B cell (primary cell): ENCODE measurements around the gene CAPRIN1. TPM values are rescaled to one million over a fixed set of nuclear protein-coding genes. Genes with fewer than 3 reads are reported as not detected.

ENCODE experiments used
- ATAC-seq: fragments of 200-7000 bp; cut with Tn5 transposase; one replicate; pipeline ENCODE4 v1.10.0; 2021; ENCODE audit warnings: low read depth, mild to moderate bottlenecking, moderate number of reproducible peaks, moderate library complexity
- CTCF ChIA-PET: fragments of 350-600 bp; sonication (Branson Sonifier 250); formaldehyde crosslinking; loops from one replicate; lab custom pipeline; 2021; ENCODE audit warnings: antibody characterized with exemption, inconsistent platforms; lab: Charles Lee
- POLR2A ChIA-PET: fragments of 350-600 bp; sonication (Branson Sonifier 250); formaldehyde crosslinking; loops from one replicate; lab custom pipeline; 2021; ENCODE audit warnings: antibody characterized with exemption; lab: Charles Lee
- DNase-seq: peaks from one replicate; pipeline ENCODE4 v3.0.0; 2013
- H2AFZ ChIP-seq: 2 replicates; pipeline ENCODE4 v1.6.1; 2012; ENCODE audit warnings: mild to moderate bottlenecking, low read depth, low read length; ENCODE audit not compliant: insufficient read depth, poor library complexity, severe bottlenecking
- H3K27ac ChIP-seq, 2 donors: 1 replicate in 1 of 2; 2 replicates in 1 of 2; pipeline ENCODE4 v1.5.1; 2012 to 2013; ENCODE audit warnings: low read length in 2 of 2, mild to moderate bottlenecking in 2 of 2, moderate library complexity in 1 of 2
- H3K27me3 ChIP-seq, 4 experiments: fragments of 200-600 bp in 1 of 4; sonication (generic) in 1 of 4; replicated peaks in 1 of 4; 1 replicate in 2 of 4; 2 replicates in 2 of 4; pipeline versions ENCODE4 v1.6.1 to v1.7.0; 2013 to 2016; ENCODE audit warnings: low read length in 3 of 4, mild to moderate bottlenecking in 2 of 4, mixed read lengths in 1 of 4, moderate library complexity in 1 of 4; ENCODE audit not compliant: insufficient read depth in 4 of 4, control insufficient read depth in 3 of 4; ENCODE audit errors: control extremely low read depth in 1 of 4
- H3K36me3 ChIP-seq, 2 experiments: replicated peaks in 1 of 2; 1 replicate in 1 of 2; 2 replicates in 1 of 2; pipeline versions ENCODE4 v1.6.1 to v1.7.1; 2013; ENCODE audit warnings: low read length in 1 of 2; ENCODE audit not compliant: insufficient read depth in 2 of 2, control insufficient read depth in 1 of 2; ENCODE audit errors: control extremely low read depth in 1 of 2, extremely low read depth in 1 of 2
- H3K4me1 ChIP-seq, 2 donors: fragments of 200-600 bp in 1 of 2; sonication (generic) in 1 of 2; 1 replicate in 1 of 2; 2 replicates in 1 of 2; pipeline versions ENCODE4 v1.5.1 to v1.6.1; 2013 to 2017; ENCODE audit warnings: low read length in 2 of 2; ENCODE audit not compliant: control insufficient read depth in 2 of 2, insufficient read depth in 2 of 2
- H3K4me2 ChIP-seq: replicated peaks from 2 replicates; pipeline ENCODE3; 2012; ENCODE audit warnings: mild to moderate bottlenecking, low read depth, low read length; ENCODE audit not compliant: poor library complexity, severe bottlenecking
- H3K4me3 ChIP-seq, 5 experiments: fragments of 200-600 bp in 1 of 5; sonication (generic) in 1 of 5; 1 replicate in 3 of 5; 2 replicates in 2 of 5; pipeline versions ENCODE4 v1.5.1 to v1.7.0; 2011 to 2016; ENCODE audit warnings: low read length in 4 of 5, mild to moderate bottlenecking in 4 of 5, low read depth in 2 of 5, control low read depth in 1 of 5, moderate library complexity in 1 of 5; ENCODE audit not compliant: insufficient read depth in 1 of 5; ENCODE audit errors: control extremely low read depth in 1 of 5, extremely low read depth in 1 of 5
- H3K79me2 ChIP-seq: fragments of 200-600 bp; sonication (generic); one replicate; pipeline ENCODE4 v1.6.0; 2016; ENCODE audit warnings: low read length; ENCODE audit not compliant: control insufficient read depth, insufficient read depth
- H3K9ac ChIP-seq: fragments of 200-600 bp; sonication (generic); 2 replicates; pipeline ENCODE4 v1.6.1; 2017; ENCODE audit warnings: mild to moderate bottlenecking, low read length, moderate library complexity
- H3K9me3 ChIP-seq, 3 donors: one replicate each; pipeline versions ENCODE4 v1.6.1 to v1.7.1; 2013; ENCODE audit warnings: low read length in 2 of 3; ENCODE audit not compliant: control insufficient read depth in 2 of 3, insufficient read depth in 1 of 3; ENCODE audit errors: control extremely low read depth in 1 of 3
- H4K20me1 ChIP-seq: 2 replicates; pipeline ENCODE4 v1.6.0; 2012; ENCODE audit warnings: mild to moderate bottlenecking, low read length; ENCODE audit not compliant: insufficient read depth, control insufficient read depth, poor library complexity, severe bottlenecking
- H3K27ac Mint-ChIP-seq: one replicate; pipeline ENCODE4 v1.8.0; 2021; ENCODE audit warnings: mixed read lengths
- H3K27me3 Mint-ChIP-seq: one replicate; pipeline ENCODE4 v1.8.0; 2021; ENCODE audit warnings: mixed read lengths
- H3K4me1 Mint-ChIP-seq: one replicate; pipeline ENCODE4 v1.8.0; 2021; ENCODE audit warnings: mixed read lengths
- H3K4me3 Mint-ChIP-seq: one replicate; pipeline ENCODE4 v1.8.0; 2021; ENCODE audit warnings: mixed read lengths
- H3K9me3 Mint-ChIP-seq: one replicate; pipeline ENCODE4 v1.8.0; 2022; ENCODE audit warnings: mixed read lengths; ENCODE audit not compliant: insufficient read depth
- CTCF ChIP-seq: fragments of 200-600 bp; IDR thresholded peaks from one replicate; pipeline ENCODE4 v1.8.0; 2022; ENCODE audit warnings: antibody characterized with exemption, mild to moderate bottlenecking
- EZH2 ChIP-seq: IDR thresholded peaks from 2 replicates; pipeline ENCODE4 v1.6.1; 2012; ENCODE audit warnings: borderline replicate concordance, low read depth, mild to moderate bottlenecking, moderate library complexity, low read length; ENCODE audit not compliant: insufficient read depth, poor library complexity, severe bottlenecking
- WGBS: methylation state at CpG from one replicate; pipeline ENCODE4 v1.1.5; 2013; ENCODE audit warnings: missing lambda C conversion rate; ENCODE audit not compliant: insufficient coverage; 5-methylcytosine and 5-hydroxymethylcytosine counted together
- intact Hi-C: fragments of 100-400 bp; cut with micrococcal nuclease; formaldehyde crosslinking; loops from one replicate; pipeline ENCODE4 v1.10.0; 2022
- polyA plus RNA-seq: library from polyadenylated mRNA; depleted of rRNA; stranded (reverse); fragments of >200 nt; gene quantifications from 2 replicates; pipeline ENCODE4 v1.2.3, GENCODE V29; 2012
- total RNA-seq, 2 donors: library from RNA; stranded (reverse); fragments of 120-200 nt in 1 of 2; gene quantifications; 1 replicate in 1 of 2; 2 replicates in 1 of 2; pipeline versions ENCODE4 v1.2.3 to v1.2.4, GENCODE V29; 2013 to 2022

CAPRIN1 gene
- total and polyA plus RNA-seq, 2 donors (not counting 1 experiment from before 2014, with no cell fraction given) = 31.7 to 133 TPM

GRCh38 chr11:34021977-34022735 is 29.4 kb upstream of the CAPRIN1 start:
- H3K4me1 ChIP-seq = no peaks in the 10 kb centered on the region
- intact Hi-C loops = no loop called here
- H3K27ac ChIP-seq = no peak overlapping the region
- no peak overlapping the region for H3K9ac ChIP-seq
- no peaks in the 10 kb centered on the region for H4K20me1 ChIP-seq
- H3K4me3 Mint-ChIP-seq = no peak overlapping the region
- no peak overlapping the region for H3K27ac Mint-ChIP-seq
- H3K4me3 ChIP-seq = no peak overlapping the region
- POLR2A ChIA-PET = no interaction called here
- no peaks in the 10 kb centered on the region for H3K4me1 Mint-ChIP-seq
- TF ChIP-seq CTCF (no peak), EZH2 (no peak)
- CTCF ChIA-PET = no interaction called here
- DNase-seq = no peak
- WGBS = 100% methylated on average over 1 of the region's 3 CpGs
- peaks cover 0 to 7% (median 4%) of the 10 kb centered on the region in 3 donors for H3K9me3 ChIP-seq
- ATAC-seq = no peak
- peaks cover 0 to 3% (median 0%) of the 10 kb centered on the region in 4 experiments for H3K27me3 ChIP-seq
- no peak overlapping the region for H2AFZ ChIP-seq
- no peak overlapping the region for H3K4me2 ChIP-seq
- no peaks in the 10 kb centered on the region for H3K36me3 ChIP-seq
- peaks cover 3% of the 10 kb centered on the region for H3K27me3 Mint-ChIP-seq
- no peaks in the 10 kb centered on the region for H3K79me2 ChIP-seq
- H3K9me3 Mint-ChIP-seq = peaks cover 4% of the 10 kb centered on the region

GRCh38 chr11:34026432-34026831 is 25.1 kb upstream of the CAPRIN1 start:
- no peak overlapping the region for H3K27ac Mint-ChIP-seq
- H3K9ac ChIP-seq = no peak overlapping the region
- no peak for DNase-seq
- POLR2A ChIA-PET = no interaction called here
- no peak overlapping the region for H3K4me2 ChIP-seq
- H3K27me3 Mint-ChIP-seq = peaks cover 6% of the 10 kb centered on the region
- H3K79me2 ChIP-seq = no peaks in the 10 kb centered on the region
- intact Hi-C loops = no loop called here
- WGBS = no CpG with 5 or more reads among the region's 14 CpGs
- peaks cover 4% of the 10 kb centered on the region for H3K9me3 Mint-ChIP-seq
- peaks cover 0 to 3% (median 0%) of the 10 kb centered on the region in 4 experiments for H3K27me3 ChIP-seq
- peaks cover 0 to 7% (median 4%) of the 10 kb centered on the region in 3 donors for H3K9me3 ChIP-seq
- TF ChIP-seq EZH2 (no peak), CTCF (no peak)
- ATAC-seq = no peak
- no peak overlapping the region for H3K4me3 Mint-ChIP-seq
- H3K4me1 ChIP-seq = no peaks in the 10 kb centered on the region
- H4K20me1 ChIP-seq = no peaks in the 10 kb centered on the region
- H3K27ac ChIP-seq = no peak overlapping the region
- H3K4me3 ChIP-seq = no peak overlapping the region
- no peak overlapping the region for H2AFZ ChIP-seq
- no peaks in the 10 kb centered on the region for H3K4me1 Mint-ChIP-seq
- no peaks in the 10 kb centered on the region for H3K36me3 ChIP-seq
- CTCF ChIA-PET = no interaction called here
